GM12873 (cell line): Measurements from ENCODE around the gene NAALADL2.

ENCODE experiments used
- CTCF ChIP-seq: IDR thresholded peaks from 2 replicates; pipeline ENCODE4 v1.5.1; 2012; ENCODE audit warnings: low read depth, mild to moderate bottlenecking, moderate library complexity, low read length, control low read depth; ENCODE audit not compliant: insufficient read depth; ENCODE audit errors: missing control alignments

The NAALADL2 gene

DNA sequence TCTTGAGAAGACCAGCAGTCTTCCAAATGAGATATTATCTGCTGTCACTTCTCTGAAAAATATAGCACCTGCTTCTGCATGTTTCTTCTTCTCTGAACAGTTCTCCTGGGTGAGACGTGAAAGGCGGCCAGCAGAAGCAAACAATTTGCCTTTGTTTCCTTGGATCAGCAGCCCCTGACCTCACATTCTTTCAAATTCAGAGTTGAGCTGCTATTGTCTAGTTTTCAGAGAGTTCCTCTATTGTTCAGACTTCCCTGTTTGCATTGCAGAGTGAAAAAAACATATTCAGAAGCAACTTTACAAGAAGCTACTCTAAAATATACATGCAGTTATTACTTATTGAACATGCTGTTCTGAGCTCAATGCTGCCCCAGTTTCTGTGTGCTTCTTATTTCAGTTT, 653.6 kb downstream of the NAALADL2 start:
- TF ChIP-seq CTCF = no peak

GRCh38 chr3:175518459-175518858, 659.3 kb downstream of the NAALADL2 start:
- TF ChIP-seq CTCF = no peak

DNA sequence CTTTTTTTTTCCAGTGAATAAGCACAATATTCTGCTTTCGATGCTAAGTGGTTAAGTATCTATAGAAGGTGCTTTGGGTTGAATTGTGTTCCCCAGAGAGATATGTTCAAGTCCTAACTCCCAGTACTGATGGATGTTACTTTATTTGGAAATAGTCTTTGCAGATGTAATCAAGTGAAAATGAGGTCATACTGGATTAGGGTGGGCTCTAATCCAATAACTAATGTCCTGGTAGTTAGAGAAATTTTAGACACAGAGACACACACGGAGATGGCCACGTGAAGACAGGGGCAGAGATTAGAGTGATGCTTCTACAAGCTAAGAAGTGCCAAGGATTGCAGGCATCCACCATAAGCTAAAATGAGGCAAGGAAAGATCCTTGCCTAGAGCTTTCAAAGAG, 662.3 kb downstream of the NAALADL2 start:
- no peak for TF ChIP-seq CTCF

- TF ChIP-seq CTCF = no peak
These were observed 667.1 kb downstream of the NAALADL2 start for GRCh38 chr3:175526191-175526590.

- no peak for TF ChIP-seq CTCF
These were observed 667.6 kb downstream of the NAALADL2 start for GRCh38 chr3:175526609-175527280.

DNA sequence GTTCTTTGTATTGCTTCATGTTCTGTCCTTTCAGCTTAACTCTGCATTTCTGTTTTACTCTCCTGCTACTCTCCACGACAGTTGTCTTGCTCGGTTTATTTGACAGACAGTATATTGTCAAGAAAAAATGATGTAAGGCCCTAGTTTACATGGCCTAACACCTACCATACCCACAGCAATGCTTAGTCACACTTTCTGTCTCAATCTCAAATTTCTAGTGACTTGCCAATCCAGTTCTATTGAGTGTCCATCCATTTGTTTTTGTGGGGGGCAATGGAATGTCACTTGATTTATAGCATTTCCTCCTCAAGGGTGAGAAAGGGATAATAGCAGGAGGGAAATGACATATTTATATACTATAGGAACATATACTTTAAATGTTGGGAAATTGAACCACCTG, 676.2 kb downstream of the NAALADL2 start:
- no peak for TF ChIP-seq CTCF

- TF ChIP-seq CTCF = no peak
These were observed 687.0 kb downstream of the NAALADL2 start for GRCh38 chr3:175546115-175546514.
